Measurements from ENCODE around the gene NDST1.

Gene NDST1

DNA sequence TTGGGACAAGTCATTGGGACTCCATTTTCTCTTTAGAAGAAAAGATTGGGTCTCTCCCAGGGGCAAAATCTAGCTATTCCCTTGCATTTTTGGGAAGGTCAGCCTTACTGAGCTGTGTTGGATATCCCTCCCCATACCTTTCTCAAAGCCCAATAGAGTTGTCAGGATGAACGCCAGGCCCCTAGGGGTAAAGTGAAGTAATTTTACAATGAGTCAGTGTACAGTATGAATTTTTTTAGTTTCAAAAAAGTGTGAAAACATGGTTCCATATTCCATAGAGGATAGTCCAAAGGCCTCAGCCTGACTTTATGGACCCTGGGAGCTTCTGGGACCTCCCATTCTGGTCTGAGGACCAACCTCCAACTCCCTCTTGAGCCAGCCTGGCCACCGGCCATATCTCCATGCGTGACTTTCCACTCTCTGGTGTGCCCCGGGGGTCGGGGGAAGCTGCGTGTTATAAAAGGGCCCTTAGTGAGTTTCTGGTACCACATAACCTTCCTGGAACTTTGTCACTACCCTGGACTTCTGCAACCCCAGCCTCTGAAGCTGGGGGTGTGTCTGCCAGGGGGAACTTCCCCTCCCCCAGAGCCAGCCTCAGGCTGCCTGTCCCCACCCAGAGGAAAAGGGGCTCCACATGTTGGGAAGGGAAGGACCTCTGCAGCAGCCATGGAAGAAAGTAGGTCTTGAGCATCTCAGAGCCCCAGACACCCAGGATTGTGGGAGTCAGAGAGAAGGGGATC lies 80.1 kb downstream of the NDST1 start:
- DNase-seq (ENCODE audit: low read depth): no peak

GRCh38 chr5:150588596-150588890 lies 80.6 kb downstream of the NDST1 start:
- DNase-seq (ENCODE audit: low read depth): no peak

DNA sequence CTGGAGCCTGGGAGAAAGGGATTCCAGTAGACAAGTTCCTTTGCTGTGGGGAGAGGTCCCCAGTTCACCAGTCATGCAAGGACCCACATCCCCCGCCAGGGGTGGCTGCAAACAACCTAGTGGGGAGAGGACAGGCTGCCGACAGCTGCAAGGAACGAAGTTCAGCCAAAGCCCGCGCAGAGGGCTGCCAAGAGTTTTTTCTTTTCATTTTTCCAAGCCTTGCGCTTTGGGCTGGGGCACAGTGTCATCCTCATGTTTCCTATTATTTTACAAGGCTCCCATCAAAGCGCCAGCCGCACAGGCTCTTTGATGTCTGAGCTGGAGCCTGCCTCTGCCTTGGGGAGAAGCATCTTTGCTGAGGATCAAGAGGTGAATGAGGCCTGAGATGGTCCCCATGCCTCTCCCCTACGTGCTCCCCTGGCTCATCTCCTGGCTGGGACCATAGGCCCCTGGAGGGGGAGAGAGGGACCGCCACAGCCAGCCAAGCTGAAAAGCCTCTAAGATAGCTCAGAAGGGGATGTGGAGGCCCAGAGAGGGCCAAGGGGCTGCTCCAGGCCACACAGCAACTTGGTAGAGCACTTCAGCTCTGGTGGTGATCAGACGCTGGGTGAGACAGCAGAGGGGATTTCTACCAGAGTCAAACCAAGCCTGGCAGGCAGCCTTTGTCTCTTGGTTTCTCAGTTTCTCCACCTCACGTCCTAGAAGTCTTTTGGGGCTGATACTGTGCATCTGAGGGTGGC lies 82.1 kb downstream of the NDST1 start:
- peak; percentile 32 for DNase-seq (ENCODE audit: low read depth)

DNA sequence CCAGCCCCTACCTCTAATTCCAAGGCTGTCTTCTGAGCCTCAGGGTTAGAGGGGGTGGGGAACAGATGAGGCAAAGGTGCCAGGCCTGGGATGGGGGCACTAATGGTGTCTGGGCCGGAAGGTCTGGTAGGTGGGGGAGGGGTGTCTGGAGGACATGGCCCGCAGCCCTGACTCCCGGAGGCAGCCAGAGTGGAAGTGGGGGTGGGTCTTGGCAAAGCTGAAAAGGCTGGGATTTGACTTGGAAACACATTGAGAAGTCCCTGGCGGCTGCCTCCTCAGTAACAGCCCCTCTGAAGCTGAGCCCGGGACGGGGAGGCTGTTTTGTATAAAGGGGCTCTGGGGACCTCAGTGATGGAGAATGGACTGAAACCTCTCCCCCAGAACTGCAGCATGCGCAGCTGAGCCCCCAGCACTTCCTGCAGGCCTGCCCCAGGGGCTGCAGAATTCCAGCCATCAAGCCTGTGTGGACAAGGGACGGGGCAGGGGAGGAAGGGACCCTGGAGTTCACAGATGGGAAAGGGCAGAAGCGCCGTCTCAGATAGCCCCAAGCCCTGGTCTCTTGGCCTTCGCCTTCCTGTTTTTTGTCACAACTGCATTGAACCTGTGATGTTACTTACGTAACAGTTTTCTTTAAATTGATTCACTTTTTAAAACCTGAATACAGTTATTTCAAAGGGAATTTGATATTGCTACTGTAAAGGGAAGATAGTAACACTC lies 83.2 kb downstream of the NDST1 start:
- no peak for DNase-seq (ENCODE audit: low read depth)

DNA sequence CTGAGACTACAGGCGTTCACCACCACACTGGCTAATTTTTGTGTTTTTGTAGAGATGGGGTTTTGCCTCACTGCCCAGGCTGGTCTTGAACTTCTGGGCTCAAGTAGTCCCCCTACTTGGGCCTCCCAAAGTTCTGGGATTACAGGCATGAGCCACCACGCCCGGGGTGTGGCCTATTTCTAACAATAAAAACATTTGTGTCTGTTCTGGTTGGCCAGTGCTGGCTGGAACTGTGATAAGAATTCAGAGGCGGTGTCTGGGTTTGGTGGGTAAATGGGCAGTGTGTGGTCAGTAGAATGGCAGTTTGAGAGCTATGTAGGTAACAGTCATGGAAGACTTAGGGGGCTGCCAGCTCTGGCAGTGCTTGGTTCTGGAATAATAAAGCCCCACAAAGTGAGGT lies 85.7 kb downstream of the NDST1 start:
- no peak for DNase-seq (ENCODE audit: low read depth)

GRCh38 chr5:150593996-150594395 lies 86.1 kb downstream of the NDST1 start:
- DNase-seq (ENCODE audit: low read depth): no peak

- no peak for DNase-seq (ENCODE audit: low read depth)
Observed at GRCh38 chr5:150595466-150596031, 87.6 kb downstream of the NDST1 start.

GRCh38 chr5:150596313-150596712 lies 88.4 kb downstream of the NDST1 start:
- no peak for DNase-seq (ENCODE audit: low read depth)

DNA sequence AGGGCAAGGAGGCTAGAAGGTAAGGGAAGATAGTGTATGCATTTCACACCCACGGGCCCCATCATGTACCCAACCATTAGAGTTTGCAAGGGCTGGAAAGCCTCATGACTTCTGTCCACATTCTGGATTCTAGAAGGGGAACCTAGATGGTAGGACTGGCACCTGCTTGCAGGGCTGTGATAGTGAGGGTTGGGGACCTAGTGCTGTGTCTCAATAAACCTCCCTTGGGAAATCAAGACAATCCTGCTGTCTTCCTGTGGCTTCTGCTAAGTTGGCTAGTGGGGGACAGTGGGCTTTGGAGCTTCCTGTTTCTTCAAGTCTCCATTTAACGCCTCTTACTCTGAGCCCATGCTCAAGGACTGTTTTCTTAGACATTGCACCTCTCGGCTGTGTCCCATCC lies 88.9 kb downstream of the NDST1 start:
- no peak for DNase-seq (ENCODE audit: low read depth)

DNA sequence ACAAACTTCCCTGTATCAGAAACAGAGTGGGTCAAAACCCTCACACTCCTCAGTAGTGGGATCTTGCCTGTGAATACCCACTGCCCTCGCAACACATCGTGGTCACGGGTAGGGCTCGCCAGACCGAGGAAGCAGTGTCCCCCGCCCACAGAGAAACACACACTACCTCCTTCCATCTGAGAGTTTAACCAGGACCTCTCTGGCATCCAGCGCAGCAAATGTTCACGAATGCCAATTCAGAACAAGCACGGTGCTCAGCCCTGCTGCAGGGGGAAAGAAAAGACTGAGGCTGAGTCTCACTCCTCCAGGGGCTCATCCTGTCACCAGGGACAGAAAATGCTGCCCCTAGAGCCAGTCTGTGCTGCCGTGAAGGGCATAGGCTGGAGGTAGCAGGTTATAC lies 90.1 kb downstream of the NDST1 start:
- DNase-seq (ENCODE audit: low read depth): no peak

DNA sequence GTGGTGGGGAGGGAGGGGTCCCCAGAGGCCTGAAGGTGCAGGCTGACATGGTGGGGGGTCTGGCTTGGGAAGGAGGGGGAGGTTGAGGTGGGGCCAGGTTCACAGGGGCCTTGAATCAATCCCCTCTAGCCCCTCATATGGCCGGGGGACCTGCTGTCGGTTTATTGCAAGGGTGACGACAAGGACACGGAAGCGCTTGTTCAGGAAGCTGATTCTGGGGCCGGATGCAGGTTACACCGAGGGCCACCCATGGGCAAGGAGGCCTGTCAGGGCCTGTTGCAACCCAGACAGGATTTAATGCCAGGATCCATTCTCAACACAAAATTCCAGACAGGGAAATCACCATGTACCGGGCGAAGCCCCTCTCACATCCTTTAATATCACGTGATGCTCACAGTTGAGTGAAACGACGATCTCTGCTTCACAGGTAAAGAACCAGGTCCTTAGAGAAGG lies 90.9 kb downstream of the NDST1 start:
- DNase-seq (ENCODE audit: low read depth): no peak

- DNase-seq (ENCODE audit: low read depth): no peak
Observed at GRCh38 chr5:150599281-150599680, 91.3 kb downstream of the NDST1 start.

GRCh38 chr5:150599917-150600511 lies 92.1 kb downstream of the NDST1 start:
- peak; percentile 28 for DNase-seq (ENCODE audit: low read depth)

- peak; percentile 46 for DNase-seq (ENCODE audit: low read depth)
Observed at GRCh38 chr5:150600616-150601490, 92.9 kb downstream of the NDST1 start.

GRCh38 chr5:150601491-150602345 lies 93.8 kb downstream of the NDST1 start:
- no peak for DNase-seq (ENCODE audit: low read depth)

- DNase-seq (ENCODE audit: low read depth): no peak
Observed at GRCh38 chr5:150603052-150603451, 95.1 kb downstream of the NDST1 start.

DNA sequence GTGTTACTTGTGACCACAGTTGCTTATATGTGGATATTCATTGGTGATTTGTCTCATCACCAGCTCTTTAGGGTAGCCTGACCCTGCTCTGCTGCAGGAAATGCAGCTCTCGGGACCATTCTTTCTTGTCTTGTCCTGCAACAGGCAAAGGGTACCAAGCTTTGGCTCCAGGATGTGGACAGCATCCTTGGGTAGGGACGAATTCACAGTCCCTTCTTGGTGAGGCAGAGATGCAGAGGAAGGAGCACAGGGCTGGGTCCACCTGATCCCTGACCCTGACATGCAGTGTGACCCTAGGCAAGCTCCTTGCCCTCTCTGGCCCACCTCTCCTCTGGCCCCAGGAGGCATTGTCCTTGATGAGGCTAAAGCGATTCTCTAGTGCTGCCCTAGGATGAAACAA lies 95.6 kb downstream of the NDST1 start:
- DNase-seq (ENCODE audit: low read depth): no peak

GRCh38 chr5:150604010-150604409 lies 96.1 kb downstream of the NDST1 start:
- no peak for DNase-seq (ENCODE audit: low read depth)

DNA sequence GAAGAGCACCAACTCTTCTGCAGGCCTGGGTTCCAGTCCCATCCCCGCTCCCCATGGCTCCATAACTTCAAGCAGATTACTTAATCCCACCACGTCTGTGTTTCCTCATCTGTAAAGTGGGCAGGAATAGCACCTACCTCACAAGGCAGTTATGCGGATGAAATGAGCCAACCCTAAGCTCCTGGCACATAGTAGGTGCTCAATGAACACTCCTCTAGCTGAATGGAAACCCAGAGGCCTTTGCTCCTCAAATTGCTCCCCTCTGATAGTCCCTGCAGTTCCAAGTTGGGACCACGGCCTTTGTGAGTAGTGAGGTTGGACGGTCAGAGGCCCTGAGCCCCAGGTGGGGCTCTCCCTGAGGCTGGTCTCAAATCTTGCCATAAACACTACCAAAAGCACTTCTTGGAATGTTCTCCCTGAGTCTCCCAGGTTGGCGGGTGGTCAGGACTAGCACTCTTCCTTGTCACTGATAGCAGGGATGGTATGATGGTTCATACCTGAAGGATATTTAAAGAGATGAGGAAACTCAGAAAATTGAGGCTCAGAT lies 97.0 kb downstream of the NDST1 start:
- DNase-seq (ENCODE audit: low read depth): no peak

- no peak for DNase-seq (ENCODE audit: low read depth)
Observed at GRCh38 chr5:150605546-150605945, 97.6 kb downstream of the NDST1 start.
